ENCODE results near the gene AIFM3. TPM values are rescaled to one million over a fixed set of nuclear protein-coding genes. Genes with fewer than 3 reads are reported as not detected.
A peak's percentile ranks its signal among the peaks of the same experiment; 100 is the strongest.

The AIFM3 gene
- total RNA-seq, 2 experiments from 2014 or later = 0.14 TPM; not detected in 1

GRCh38 chr22:20948450-20948849 lies 18.6 kb upstream of the AIFM3 start:
- Mint-ChIP-seq H3K27me3 (no peaks in the 10 kb centered on the region), H3K36me3 (peaks cover 32% of the 10 kb centered on the region), H3K4me1 (peaks cover 38% of the 10 kb centered on the region)

GRCh38 chr22:20948989-20949388 lies 18.1 kb upstream of the AIFM3 start:
- H3K4me1 Mint-ChIP-seq = peaks cover 33% of the 10 kb centered on the region
- DNase-seq = no peak
- H3K4me3 Mint-ChIP-seq = no peak overlapping the region
- no peaks in the 10 kb centered on the region for H3K27me3 Mint-ChIP-seq
- H3K9me3 Mint-ChIP-seq = no peaks in the 10 kb centered on the region
- peak overlapping the region; percentile 20 for H3K27ac Mint-ChIP-seq
- H3K36me3 Mint-ChIP-seq = peaks cover 34% of the 10 kb centered on the region

More at GRCh38 chr22:20948450-20948849, 18.6 kb upstream of the AIFM3 start:
- no peaks in the 10 kb centered on the region for H3K9me3 Mint-ChIP-seq
- no peak overlapping the region for H3K27ac Mint-ChIP-seq
- no peak for DNase-seq
- no peak overlapping the region for H3K4me3 Mint-ChIP-seq

DNA sequence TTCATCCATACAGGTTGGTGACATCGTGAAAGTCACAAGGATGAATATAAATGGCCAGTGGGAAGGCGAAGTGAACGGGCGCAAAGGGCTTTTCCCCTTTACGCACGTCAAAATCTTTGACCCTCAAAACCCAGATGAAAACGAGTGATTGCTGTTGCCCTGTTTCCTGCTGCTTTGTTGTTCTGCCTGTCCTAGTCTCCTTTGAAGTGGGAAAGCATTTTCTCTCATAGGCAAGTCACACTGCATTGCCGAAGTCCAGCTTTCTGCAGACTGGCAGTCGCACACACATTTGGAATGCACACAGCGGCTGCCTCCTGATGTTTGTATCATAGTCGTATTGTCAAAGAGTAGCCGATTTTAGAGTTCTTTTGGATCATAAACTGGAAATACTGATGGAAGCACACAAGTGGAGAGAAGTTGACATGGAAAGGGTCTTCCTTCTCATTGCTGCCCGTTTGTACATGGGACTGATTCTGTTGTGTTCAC lies 17.3 kb upstream of the AIFM3 start:
- H3K4me3 Mint-ChIP-seq = no peak overlapping the region
- H3K36me3 Mint-ChIP-seq = peaks cover 34% of the 10 kb centered on the region
- no peaks in the 10 kb centered on the region for H3K9me3 Mint-ChIP-seq
- peaks cover 33% of the 10 kb centered on the region for H3K4me1 Mint-ChIP-seq
- H3K27me3 Mint-ChIP-seq = no peaks in the 10 kb centered on the region
- no peak for DNase-seq
- H3K27ac Mint-ChIP-seq = no peak overlapping the region

DNA sequence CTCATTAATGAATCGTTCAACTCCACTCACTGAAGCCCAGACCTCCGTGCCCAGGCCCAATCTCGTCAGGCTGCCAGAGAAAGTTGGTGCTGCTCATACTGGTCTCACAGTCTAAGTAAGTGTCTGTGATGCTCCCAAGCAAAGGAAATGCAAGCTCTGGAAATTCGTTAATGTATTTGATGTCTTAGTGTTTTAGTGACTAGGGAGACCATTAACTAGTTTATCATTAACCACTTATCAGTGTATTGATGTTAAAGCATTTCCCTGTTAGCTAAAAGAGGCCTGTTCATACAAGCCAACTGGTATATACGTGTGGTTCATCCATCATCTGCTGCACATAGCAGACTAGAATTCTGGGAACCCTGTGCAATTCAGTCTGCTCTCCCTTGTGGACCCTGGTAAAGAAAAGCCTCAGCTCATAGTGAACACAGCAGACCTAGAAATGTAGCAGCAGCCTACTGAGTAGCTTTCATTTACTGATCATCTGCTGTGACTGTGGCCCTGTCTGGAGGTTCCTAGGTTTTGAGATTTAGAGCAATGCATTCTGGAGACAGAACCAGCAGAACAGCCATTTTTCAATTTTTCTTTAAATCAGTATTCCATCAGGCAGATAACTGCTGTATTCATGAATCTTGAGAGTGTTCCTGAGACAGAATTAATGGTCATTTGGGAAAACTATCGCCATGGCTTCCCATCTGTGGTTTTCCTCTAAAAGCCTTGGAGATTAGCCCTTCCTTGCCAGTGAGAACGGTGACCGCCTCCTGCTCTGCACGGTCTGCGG lies 15.7 kb upstream of the AIFM3 start:
- no peak for DNase-seq
- Mint-ChIP-seq H3K27ac (no peak overlapping the region), H3K9me3 (no peaks in the 10 kb centered on the region), H3K27me3 (peaks cover 2% of the 10 kb centered on the region), H3K36me3 (peaks cover 28% of the 10 kb centered on the region), H3K4me1 (peaks cover 24% of the 10 kb centered on the region), H3K4me3 (no peak overlapping the region)

GRCh38 chr22:20951932-20952380 lies 15.1 kb upstream of the AIFM3 start:
- no peaks in the 10 kb centered on the region for H3K9me3 Mint-ChIP-seq
- no peak for DNase-seq
- H3K27me3 Mint-ChIP-seq = peaks cover 7% of the 10 kb centered on the region
- H3K27ac Mint-ChIP-seq = no peak overlapping the region
- H3K4me3 Mint-ChIP-seq = no peak overlapping the region
- peaks cover 28% of the 10 kb centered on the region for H3K36me3 Mint-ChIP-seq
- H3K4me1 Mint-ChIP-seq = peaks cover 20% of the 10 kb centered on the region

- H3K36me3 Mint-ChIP-seq = peaks cover 28% of the 10 kb centered on the region
- H3K4me3 Mint-ChIP-seq = no peak overlapping the region
- H3K9me3 Mint-ChIP-seq = no peaks in the 10 kb centered on the region
- peaks cover 13% of the 10 kb centered on the region for H3K27me3 Mint-ChIP-seq
- peaks cover 18% of the 10 kb centered on the region for H3K4me1 Mint-ChIP-seq
- no peak overlapping the region for H3K27ac Mint-ChIP-seq
- no peak for DNase-seq
These were observed 14.3 kb upstream of the AIFM3 start for GRCh38 chr22:20952544-20953341.

- no peak overlapping the region for H3K4me3 Mint-ChIP-seq
These were observed 13.8 kb upstream of the AIFM3 start for GRCh38 chr22:20953342-20953608.

DNA sequence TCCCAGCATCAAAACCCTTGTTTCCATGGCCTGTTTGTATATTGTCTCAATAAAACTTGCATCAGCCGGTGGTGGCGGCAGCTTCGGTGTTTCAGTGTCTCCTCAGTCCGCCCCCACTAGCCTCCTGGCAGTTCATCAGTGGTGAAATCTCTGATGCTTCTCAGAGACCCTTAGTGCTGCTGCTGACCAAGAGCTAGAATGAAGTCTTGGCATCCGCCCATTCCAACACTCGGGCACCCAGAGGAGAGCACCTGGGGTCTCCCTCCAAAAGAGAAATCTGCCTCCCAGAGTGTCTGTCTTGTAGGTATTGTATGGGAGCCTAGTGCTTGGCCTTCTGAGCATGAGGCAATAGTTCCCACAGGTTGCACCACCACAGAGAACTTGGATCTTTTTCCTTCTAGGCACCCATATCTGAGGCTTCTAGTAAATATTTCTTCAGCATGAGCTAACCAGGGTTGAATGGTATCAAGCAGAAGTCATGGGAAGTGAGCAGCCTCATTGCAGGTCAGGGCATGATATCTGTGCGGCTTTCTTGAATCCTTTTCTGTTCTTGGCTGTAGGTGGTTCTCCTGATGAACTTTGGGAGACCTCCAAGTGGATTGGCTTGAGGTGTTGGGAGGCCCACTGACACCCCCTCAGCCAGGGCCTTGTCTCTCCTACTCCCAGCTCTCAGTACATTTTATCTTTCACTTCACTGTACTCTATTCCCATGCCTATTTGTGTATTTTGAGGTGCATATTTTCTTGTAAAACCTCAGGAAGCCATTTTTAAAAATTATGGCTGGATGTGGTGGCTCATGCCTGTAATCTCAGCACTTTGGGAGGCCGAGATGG lies 13.2 kb upstream of the AIFM3 start:
- no peak overlapping the region for H3K4me3 Mint-ChIP-seq
- H3K27me3 Mint-ChIP-seq = peaks cover 25% of the 10 kb centered on the region
- no peaks in the 10 kb centered on the region for H3K9me3 Mint-ChIP-seq
- peaks cover 12% of the 10 kb centered on the region for H3K4me1 Mint-ChIP-seq
- H3K36me3 Mint-ChIP-seq = peaks cover 23% of the 10 kb centered on the region
- no peak for DNase-seq
- H3K27ac Mint-ChIP-seq = peak overlapping the region; percentile 62

More at GRCh38 chr22:20953342-20953608, 13.8 kb upstream of the AIFM3 start:
- Mint-ChIP-seq H3K27ac (no peak overlapping the region), H3K9me3 (no peaks in the 10 kb centered on the region), H3K36me3 (peaks cover 26% of the 10 kb centered on the region), H3K27me3 (peaks cover 18% of the 10 kb centered on the region), H3K4me1 (peaks cover 16% of the 10 kb centered on the region)
- DNase-seq = no peak

DNA sequence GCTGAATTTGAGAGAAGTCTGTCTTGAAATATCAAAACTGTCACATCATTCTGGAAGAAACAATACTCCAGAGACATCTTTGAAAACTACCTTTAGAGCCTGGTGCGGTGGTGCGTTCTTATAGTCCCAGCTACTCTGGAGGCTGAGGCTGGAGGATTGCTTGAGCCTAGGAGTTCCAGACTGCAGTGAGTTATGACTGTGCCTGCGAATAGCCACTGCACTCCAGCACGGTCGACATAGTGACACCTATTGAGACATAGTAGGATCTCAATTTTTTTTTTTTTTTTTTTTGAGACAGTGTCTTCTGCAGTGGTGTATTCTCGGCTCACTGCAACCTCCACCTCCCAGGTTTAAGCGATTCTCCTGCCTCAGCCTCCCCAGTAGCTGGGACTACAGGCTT lies 11.5 kb upstream of the AIFM3 start:
- no peak for DNase-seq
- Mint-ChIP-seq H3K4me1 (peaks cover 7% of the 10 kb centered on the region), H3K27ac (no peak overlapping the region), H3K4me3 (no peak overlapping the region), H3K9me3 (no peaks in the 10 kb centered on the region), H3K36me3 (peaks cover 14% of the 10 kb centered on the region), H3K27me3 (peaks cover 35% of the 10 kb centered on the region)

DNA sequence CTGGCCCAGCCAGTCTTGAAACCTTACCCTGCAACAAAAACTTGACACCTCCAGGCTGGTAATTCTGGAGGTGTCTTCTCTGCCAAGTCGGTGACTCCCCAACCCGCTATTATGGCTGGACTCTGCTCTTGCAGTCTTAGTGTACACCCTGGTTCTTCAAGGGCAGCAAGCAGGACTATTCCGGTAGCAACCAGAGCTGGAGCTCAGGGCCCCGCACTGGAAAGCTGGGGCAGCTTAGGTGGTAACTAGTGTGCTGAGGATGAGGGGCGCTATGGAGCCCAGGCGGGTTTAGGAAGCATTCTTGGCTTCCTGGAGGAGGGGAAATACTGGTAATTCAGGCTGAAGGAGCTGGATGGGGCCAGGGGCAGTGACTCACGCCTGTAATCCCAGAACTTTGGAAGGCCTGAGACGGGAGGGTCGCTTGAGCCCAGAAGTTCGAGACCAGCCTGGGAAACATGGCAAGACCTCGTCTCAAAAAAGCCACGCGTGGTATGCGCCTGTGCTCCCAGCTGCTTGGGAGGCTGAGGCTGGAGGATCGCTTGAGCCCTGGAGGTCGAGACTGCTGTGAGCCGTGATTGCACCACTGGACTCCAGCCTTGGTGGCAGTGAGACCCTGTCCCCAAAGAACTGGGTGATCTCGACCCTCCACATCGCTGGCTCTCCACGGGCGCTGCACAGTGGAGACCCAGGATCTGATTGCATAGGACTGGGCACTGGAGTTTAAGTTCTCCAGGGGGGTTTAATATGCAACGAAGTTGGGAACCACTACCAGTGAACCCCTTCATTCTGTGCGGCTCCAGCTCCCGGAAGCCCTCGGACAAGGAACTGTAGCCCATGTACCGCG lies 10.6 kb upstream of the AIFM3 start:
- peaks cover 38% of the 10 kb centered on the region for H3K27me3 Mint-ChIP-seq
- no peak overlapping the region for H3K27ac Mint-ChIP-seq
- peak overlapping the region; percentile 18 for H3K4me3 Mint-ChIP-seq
- H3K9me3 Mint-ChIP-seq = no peaks in the 10 kb centered on the region
- peaks cover 7% of the 10 kb centered on the region for H3K4me1 Mint-ChIP-seq
- H3K36me3 Mint-ChIP-seq = peaks cover 14% of the 10 kb centered on the region
- DNase-seq = no peak

DNA sequence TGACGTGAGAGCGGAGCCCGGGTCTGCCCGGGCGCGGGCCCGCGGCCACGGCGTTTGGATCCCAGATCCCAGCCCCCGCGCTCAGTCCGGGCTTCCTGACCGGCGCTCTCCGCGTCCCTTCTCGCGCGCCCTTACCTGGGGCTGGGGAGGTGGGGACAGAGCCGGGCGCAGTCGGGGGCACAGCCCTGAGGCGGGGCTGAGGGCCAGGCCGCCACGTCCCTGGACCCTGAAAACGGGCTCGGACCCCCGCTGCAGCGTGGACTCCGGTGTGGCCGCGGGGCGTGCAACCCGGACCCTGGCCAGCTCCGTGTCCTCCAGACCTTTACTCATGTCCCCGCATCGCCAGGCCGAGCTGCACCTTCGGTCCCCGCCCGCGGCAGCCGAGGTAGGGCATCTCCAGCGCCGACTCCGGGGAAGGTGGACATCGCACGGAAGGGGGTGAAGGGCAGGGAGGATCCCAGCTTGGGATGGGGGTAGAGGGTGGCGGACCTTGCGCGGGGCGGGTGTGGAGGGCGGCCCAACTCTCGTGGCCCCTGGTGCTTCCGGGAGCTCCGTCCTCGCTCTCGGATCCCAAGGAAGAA lies 9.9 kb upstream of the AIFM3 start:
- Mint-ChIP-seq H3K27ac (no peak overlapping the region), H3K27me3 (peaks cover 38% of the 10 kb centered on the region), H3K36me3 (peaks cover 9% of the 10 kb centered on the region), H3K4me3 (peak overlapping the region; percentile 63), H3K4me1 (peaks cover 12% of the 10 kb centered on the region), H3K9me3 (no peaks in the 10 kb centered on the region)
- DNase-seq = no peak

- H3K4me1 Mint-ChIP-seq = peaks cover 12% of the 10 kb centered on the region
- H3K4me3 Mint-ChIP-seq = peak overlapping the region; percentile 63
- peaks cover 39% of the 10 kb centered on the region for H3K27me3 Mint-ChIP-seq
- H3K9me3 Mint-ChIP-seq = no peaks in the 10 kb centered on the region
- no peak for DNase-seq
- no peak overlapping the region for H3K27ac Mint-ChIP-seq
- peaks cover 5% of the 10 kb centered on the region for H3K36me3 Mint-ChIP-seq
These were observed 9.2 kb upstream of the AIFM3 start for GRCh38 chr22:20957683-20958431.

Data from activated naive CD8-positive, alpha-beta T cell treated with anti-CD3 and anti-CD28 coated beads for 36 hours (primary cell).